ENCODE measurements around the gene RFX4.
"Not testable (repeated sequence)": the region's sequence is repeated elsewhere in the genome, so short reads cannot be mapped to it uniquely, and the experiment has no call there.

RFX4 gene

GRCh38 chr12:106692896-106693820 is 110.4 kb downstream of the RFX4 start:
- no peak for DNase-seq

DNA sequence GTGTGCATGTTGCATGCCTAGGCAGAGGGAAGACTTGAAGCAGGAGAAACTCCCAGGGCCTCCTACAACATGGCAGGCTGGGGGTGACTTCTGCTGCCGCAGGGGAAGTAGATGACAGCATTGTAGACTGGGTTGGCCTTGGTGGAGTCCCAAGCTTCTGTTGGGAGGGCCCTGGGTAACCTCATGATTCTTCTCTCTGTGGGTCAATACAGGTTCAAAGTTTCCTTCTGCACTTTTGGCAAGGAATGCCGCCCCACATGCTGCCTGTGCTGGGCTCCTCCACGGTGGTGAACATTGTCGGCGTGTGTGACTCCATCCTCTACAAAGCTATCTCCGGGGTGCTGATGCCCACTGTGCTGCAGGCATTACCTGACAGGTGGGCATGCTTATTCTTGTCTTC is 113.3 kb downstream of the RFX4 start:
- no peak for DNase-seq

DNA sequence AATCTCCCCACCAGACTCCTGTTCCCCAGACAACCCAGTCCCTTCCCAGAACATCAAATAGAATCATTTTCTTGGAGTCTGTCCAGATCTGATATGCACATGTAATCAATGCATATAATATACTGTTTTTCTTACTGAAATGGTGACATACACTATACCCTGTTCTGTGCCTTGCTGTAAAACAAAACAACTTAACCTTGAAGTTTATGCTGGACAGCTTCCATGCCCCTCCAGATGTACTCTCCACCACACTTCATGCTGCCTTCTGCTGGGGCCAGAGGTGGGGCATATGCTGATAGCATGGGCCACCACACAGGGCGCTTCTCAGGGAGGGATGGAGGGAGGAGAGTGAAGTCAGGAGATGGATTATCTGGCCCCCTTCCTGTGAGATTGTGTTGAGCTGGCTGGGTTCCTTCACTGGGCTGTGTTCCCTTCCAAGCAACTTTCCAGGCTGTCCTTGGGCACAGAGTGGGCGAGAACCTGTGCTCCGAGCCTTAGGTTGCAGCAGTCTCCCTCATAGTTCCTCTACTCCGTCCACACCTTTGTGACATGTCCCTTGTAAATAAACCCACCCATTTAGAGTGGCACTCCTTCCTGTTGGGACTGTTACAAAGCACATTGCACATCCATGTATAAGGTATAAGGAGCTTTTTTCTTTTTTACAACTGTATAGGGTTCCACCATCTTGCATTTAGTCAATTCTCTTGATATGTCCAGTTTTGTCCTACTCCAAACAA is 114.0 kb downstream of the RFX4 start:
- no peak for DNase-seq

DNA sequence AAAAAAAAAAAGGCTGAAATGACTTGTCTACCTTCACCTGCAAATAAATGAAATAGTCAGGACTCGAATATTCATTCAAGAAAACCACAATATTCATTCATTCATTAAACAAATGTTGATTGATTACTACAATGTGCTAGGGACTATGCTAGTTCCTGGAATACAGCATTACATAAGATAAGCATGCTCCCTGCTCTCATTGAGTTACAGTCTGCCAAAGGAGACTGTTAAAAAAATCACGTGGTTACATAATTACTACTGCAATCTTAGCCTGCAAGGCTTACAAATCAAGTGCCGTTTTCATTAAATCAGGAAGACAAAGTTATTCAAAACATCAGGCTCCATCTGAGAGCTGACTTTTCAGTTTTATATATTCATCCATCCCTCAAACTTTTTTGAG is 121.3 kb downstream of the RFX4 start:
- DNase-seq = no peak

GRCh38 chr12:106705971-106706370 is 123.2 kb downstream of the RFX4 start:
- DNase-seq = no peak

DNA sequence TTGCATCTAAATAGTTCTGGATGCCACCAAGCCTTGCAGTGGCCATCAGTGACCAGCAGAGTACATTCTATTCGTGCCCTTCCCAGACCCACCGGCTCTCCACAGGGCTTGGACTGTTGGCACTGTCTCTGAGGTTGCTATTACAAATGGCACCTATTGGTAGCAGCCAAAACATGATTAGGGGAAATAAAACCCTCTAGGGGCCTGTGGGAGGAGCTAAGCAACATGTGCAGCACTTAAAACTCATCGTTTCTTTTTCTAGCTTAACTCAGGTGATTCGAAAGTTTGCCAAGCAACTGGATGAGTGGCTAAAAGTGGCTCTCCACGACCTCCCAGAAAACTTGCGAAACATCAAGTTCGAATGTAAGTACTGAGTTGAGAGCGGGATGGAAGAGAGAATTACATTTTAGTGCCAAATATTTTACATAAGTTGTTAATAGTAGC is 126.3 kb downstream of the RFX4 start:
- DNase-seq = no peak

- DNase-seq = no peak
Observed at GRCh38 chr12:106710143-106710893, 127.5 kb downstream of the RFX4 start.

- DNase-seq = no peak
Observed at GRCh38 chr12:106711316-106711715, 128.5 kb downstream of the RFX4 start.

- no peak for DNase-seq
Observed at GRCh38 chr12:106712768-106713167, 130.0 kb downstream of the RFX4 start.

- no peak for DNase-seq
Observed at GRCh38 chr12:106714926-106715325, 132.1 kb downstream of the RFX4 start.

DNA sequence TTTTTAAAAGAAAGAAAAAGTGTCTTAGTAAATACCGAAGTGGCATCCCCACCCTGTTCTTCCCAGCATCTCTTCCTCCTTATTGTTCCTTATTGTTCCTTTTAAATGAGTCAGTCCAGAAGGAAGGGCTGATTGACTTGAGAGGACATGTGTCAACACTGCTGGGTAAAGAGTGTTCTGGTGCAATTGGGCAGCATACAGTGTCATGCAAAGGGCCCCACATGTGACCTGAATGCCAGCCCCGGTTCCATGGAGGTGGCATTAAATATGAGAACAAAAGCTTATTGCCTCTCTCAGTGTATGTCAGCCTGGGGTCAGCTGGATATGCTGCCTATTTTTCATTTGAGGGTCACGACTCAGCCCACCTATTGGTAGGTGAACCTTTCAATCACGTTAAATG is 132.8 kb downstream of the RFX4 start:
- DNase-seq = no peak

DNA sequence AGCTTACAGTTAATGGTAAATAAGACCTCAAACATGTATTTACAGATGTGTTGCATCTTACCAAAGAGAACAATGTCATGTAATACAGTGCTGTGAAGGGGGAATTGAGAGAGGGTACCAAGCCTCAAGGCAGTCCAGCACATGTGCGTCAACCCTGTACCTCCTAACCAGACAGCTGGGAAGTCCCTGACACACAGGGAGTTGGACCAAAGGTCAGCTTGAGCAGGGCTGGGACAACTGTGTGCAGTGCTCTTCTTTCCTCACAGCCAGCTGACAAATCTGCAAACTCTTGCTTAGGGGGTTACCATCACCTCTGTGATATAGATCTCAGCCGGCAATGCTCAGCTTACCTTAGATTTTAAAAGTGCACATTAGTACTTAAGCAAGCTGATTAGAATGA is 134.9 kb downstream of the RFX4 start:
- DNase-seq = no peak

GRCh38 chr12:106719879-106720278 is 137.1 kb downstream of the RFX4 start:
- DNase-seq = no peak

GRCh38 chr12:106720696-106721095 is 137.9 kb downstream of the RFX4 start:
- DNase-seq = no peak

GRCh38 chr12:106721915-106722314 is 139.1 kb downstream of the RFX4 start:
- DNase-seq = no peak

GRCh38 chr12:106722837-106723236 is 140.0 kb downstream of the RFX4 start:
- DNase-seq = no peak

- DNase-seq = no peak
Observed at GRCh38 chr12:106723416-106723815, 140.6 kb downstream of the RFX4 start.

GRCh38 chr12:106724116-106724515 is 141.3 kb downstream of the RFX4 start:
- no peak for DNase-seq

DNA sequence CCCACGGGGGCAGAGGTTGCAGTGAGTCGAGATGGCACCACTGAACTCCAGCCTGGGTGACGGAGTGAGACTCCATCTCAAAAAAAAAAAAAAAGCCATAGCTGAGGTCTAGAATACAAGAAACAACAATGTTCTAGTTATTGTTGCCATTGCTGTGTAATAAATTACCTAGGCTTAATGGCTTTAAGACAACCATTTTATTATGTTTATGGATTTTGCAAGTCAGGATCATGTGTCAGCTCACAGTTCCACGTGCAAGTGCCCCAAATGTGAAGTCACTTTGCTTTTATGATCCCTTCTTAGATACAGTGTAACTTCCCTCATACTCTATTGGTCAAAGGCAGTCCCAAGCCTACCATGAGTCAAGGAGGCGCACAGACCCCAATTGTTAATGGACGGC is 142.1 kb downstream of the RFX4 start:
- DNase-seq = no peak

- DNase-seq = not testable (repeated sequence)
Observed at GRCh38 chr12:106726603-106727202, 143.9 kb downstream of the RFX4 start.

- DNase-seq = no peak
Observed at GRCh38 chr12:106729611-106730010, 146.8 kb downstream of the RFX4 start.

GRCh38 chr12:106732890-106733289 is 150.1 kb downstream of the RFX4 start:
- no peak for DNase-seq

- no peak for DNase-seq
Observed at GRCh38 chr12:106733660-106734059, 150.9 kb downstream of the RFX4 start.

All from stimulated activated CD8-positive, alpha-beta memory T cell treated with anti-CD3 and anti-CD28 coated beads, Interleukin-4, amount 100 ng/mL, for 48 hours (primary cell).